CD14-positive monocyte (primary cell): Measurements from ENCODE around the gene BOD1. TPM values are rescaled to one million over a fixed set of nuclear protein-coding genes. Genes with fewer than 3 reads are reported as not detected.
A peak's percentile ranks its signal among the peaks of the same experiment; 100 is the strongest.

Experiments
- DNase-seq, 3 donors: peaks; one replicate each; pipeline ENCODE4 v3.0.0-alpha.2; 2011 to 2022
- H2AFZ ChIP-seq: 2 replicates; pipeline ENCODE4 v1.6.0; 2012; ENCODE audit warnings: mild to moderate bottlenecking, low read depth, low read length, inconsistent platforms; ENCODE audit not compliant: insufficient read depth, poor library complexity, severe bottlenecking
- H3K27ac ChIP-seq, 2 donors: 1 replicate in 1 of 2; 2 replicates in 1 of 2; pipeline ENCODE4 v1.5.1; 2012 to 2013; ENCODE audit warnings: low read length in 2 of 2, control low read depth in 1 of 2, inconsistent platforms in 1 of 2, low read depth in 1 of 2, mild to moderate bottlenecking in 1 of 2
- H3K27me3 ChIP-seq, 2 donors: one replicate each; pipeline versions ENCODE4 v1.6.0 to v1.6.1; 2011 to 2013; ENCODE audit warnings: low read length in 2 of 2; ENCODE audit not compliant: control insufficient read depth in 2 of 2, insufficient read depth in 2 of 2
- H3K36me3 ChIP-seq, 2 donors: replicated peaks in 1 of 2; 1 replicate in 1 of 2; 2 replicates in 1 of 2; pipeline versions ENCODE4 v1.5.1 to v1.6.1; 2012 to 2013; ENCODE audit warnings: low read length in 2 of 2, control low read depth in 1 of 2, inconsistent platforms in 1 of 2, mild to moderate bottlenecking in 1 of 2; ENCODE audit not compliant: insufficient read depth in 2 of 2, control insufficient read depth in 1 of 2
- H3K4me1 ChIP-seq, 2 donors: 1 replicate in 1 of 2; 2 replicates in 1 of 2; pipeline versions ENCODE4 v1.5.1 to v1.6.1; 2012 to 2013; ENCODE audit warnings: low read length in 2 of 2, control low read depth in 1 of 2, inconsistent platforms in 1 of 2, mild to moderate bottlenecking in 1 of 2, moderate library complexity in 1 of 2; ENCODE audit not compliant: insufficient read depth in 2 of 2, control insufficient read depth in 1 of 2
- H3K4me2 ChIP-seq: replicated peaks from 2 replicates; pipeline ENCODE3; 2012; ENCODE audit warnings: low read length, moderate library complexity, mild to moderate bottlenecking; ENCODE audit not compliant: poor library complexity, severe bottlenecking; ENCODE audit errors: extremely low read depth
- H3K4me3 ChIP-seq, 3 experiments: fragments of 200-600 bp in 1 of 3; sonication (generic) in 1 of 3; replicated peaks in 1 of 3; 1 replicate in 2 of 3; 2 replicates in 1 of 3; pipeline ENCODE4 v1.5.1; 2011 to 2013; ENCODE audit warnings: low read length in 3 of 3, mild to moderate bottlenecking in 3 of 3, control low read depth in 2 of 3, low read depth in 2 of 3, inconsistent platforms in 1 of 3, moderate library complexity in 1 of 3
- H3K79me2 ChIP-seq: 2 replicates; pipeline ENCODE4 v1.6.0; 2012; ENCODE audit warnings: mild to moderate bottlenecking, control low read depth, inconsistent platforms, low read length, moderate library complexity; ENCODE audit not compliant: insufficient read depth
- H3K9ac ChIP-seq: 2 replicates; pipeline ENCODE4 v1.6.0; 2017; ENCODE audit warnings: low read length, mild to moderate bottlenecking; ENCODE audit not compliant: insufficient read depth, poor library complexity, severe bottlenecking
- H3K9me3 ChIP-seq, 2 donors: replicated peaks in 1 of 2; 1 replicate in 1 of 2; 2 replicates in 1 of 2; pipeline versions ENCODE4 v1.5.1 to v1.6.1; 2012 to 2013; ENCODE audit warnings: low read length in 2 of 2, control low read depth in 1 of 2; ENCODE audit not compliant: control insufficient read depth in 1 of 2, insufficient read depth in 1 of 2
- H4K20me1 ChIP-seq: 2 replicates; pipeline ENCODE4 v1.6.0; 2012; ENCODE audit warnings: mild to moderate bottlenecking, low read length, control low read depth, moderate library complexity; ENCODE audit not compliant: insufficient read depth
- H3K27ac Mint-ChIP-seq, 7 donors: one replicate each; pipeline ENCODE4 v1.8.0; 2020; ENCODE audit warnings: mild to moderate bottlenecking in 7 of 7, mixed read lengths in 7 of 7, moderate library complexity in 6 of 7, inconsistent platforms in 2 of 7
- H3K27me3 Mint-ChIP-seq, 3 donors: one replicate each; pipeline ENCODE4 v1.8.0; 2021 to 2022; ENCODE audit warnings: low read depth in 3 of 3, mild to moderate bottlenecking in 3 of 3, mixed read lengths in 3 of 3, moderate library complexity in 3 of 3, inconsistent platforms in 1 of 3
- H3K36me3 Mint-ChIP-seq, 2 donors: one replicate each; pipeline ENCODE4 v1.8.0; 2020; ENCODE audit warnings: mixed read lengths in 2 of 2, inconsistent platforms in 1 of 2, mild to moderate bottlenecking in 1 of 2
- H3K4me1 Mint-ChIP-seq: one replicate; pipeline ENCODE4 v1.8.0; 2020; ENCODE audit warnings: mild to moderate bottlenecking, mixed read lengths
- H3K4me3 Mint-ChIP-seq, 2 donors: one replicate each; pipeline ENCODE4 v1.8.0; 2020; ENCODE audit warnings: mild to moderate bottlenecking in 2 of 2, mixed read lengths in 2 of 2, moderate library complexity in 1 of 2
- H3K9me3 Mint-ChIP-seq, 7 donors: one replicate each; pipeline ENCODE4 v1.8.0; 2020 to 2022; ENCODE audit warnings: mixed read lengths in 7 of 7, mild to moderate bottlenecking in 6 of 7, moderate library complexity in 6 of 7, inconsistent platforms in 2 of 7
- CTCF ChIP-seq: fragments of 200-600 bp; IDR thresholded peaks from one replicate; pipeline ENCODE4 v1.8.0; 2022; ENCODE audit warnings: antibody characterized with exemption, mild to moderate bottlenecking
- WGBS: methylation state at CpG from one replicate; pipeline ENCODE4 v1.1.5; 2013; ENCODE audit warnings: missing lambda C conversion rate; ENCODE audit not compliant: insufficient coverage; 5-methylcytosine and 5-hydroxymethylcytosine counted together
- intact Hi-C, 2 donors: fragments of 100-400 bp; cut with micrococcal nuclease; formaldehyde crosslinking; loops; one replicate each; pipeline versions ENCODE4 v1.15.0 to v1.15.1; 2023
- polyA plus RNA-seq, 3 donors: library from polyadenylated mRNA; depleted of rRNA in 1 of 3; unstranded in 2 of 3; stranded (reverse) in 1 of 3; fragments of 300-500 nt in 2 of 3; fragments of >200 nt in 1 of 3; fragmentation: Illumina TruSeq in 2 of 3; gene quantifications; 1 replicate in 2 of 3; 2 replicates in 1 of 3; pipeline ENCODE4 v1.2.3, GENCODE V29; 2012 to 2021

The BOD1 gene
- polyA plus RNA-seq, 3 donors, result 4.5 to 11.3 (median 5.8) TPM

GRCh38 chr5:173594061-173594460, 22.4 kb downstream of the BOD1 start:
- Mint-ChIP-seq H3K27me3 (peaks cover 0 to 9% (median 2%) of the 10 kb centered on the region in 3 donors), H3K9me3 (peaks cover 27 to 50% (median 43%) of the 10 kb centered on the region in 7 donors), H3K4me1 (no peaks in the 10 kb centered on the region), H3K4me3 (no peak overlapping the region), H3K36me3 (peaks cover 0 to 2% of the 10 kb centered on the region in 2 donors), H3K27ac (no peak overlapping the region)
- intact Hi-C loops, result no loop called here
- no peak overlapping the region for H2AFZ ChIP-seq
- H3K27me3 ChIP-seq, result no peaks in the 10 kb centered on the region
- no peaks in the 10 kb centered on the region for H3K79me2 ChIP-seq
- no peak overlapping the region for H3K4me2 ChIP-seq
- H3K4me3 ChIP-seq, result no peak overlapping the region
- TF ChIP-seq CTCF, result no peak
- 52% methylated on average over 2 of the region's 3 CpGs for WGBS
- no peak overlapping the region for H3K27ac ChIP-seq
- H3K4me1 ChIP-seq, result no peaks in the 10 kb centered on the region
- no peak overlapping the region for H3K9ac ChIP-seq
- DNase-seq, result no peak
- H3K9me3 ChIP-seq, result peaks cover 36 to 37% of the 10 kb centered on the region in 2 donors
- H4K20me1 ChIP-seq, result no peaks in the 10 kb centered on the region
- H3K36me3 ChIP-seq, result no peaks in the 10 kb centered on the region

- 80% methylated on average over 1 of the region's 2 CpGs for WGBS
- Mint-ChIP-seq H3K27ac (no peak overlapping the region), H3K27me3 (peaks cover 0 to 9% (median 3%) of the 10 kb centered on the region in 3 donors), H3K4me1 (no peaks in the 10 kb centered on the region), H3K9me3 (peaks cover 27 to 57% (median 45%) of the 10 kb centered on the region in 7 donors), H3K4me3 (no peak overlapping the region), H3K36me3 (no peaks in the 10 kb centered on the region)
- H3K36me3 ChIP-seq, result no peaks in the 10 kb centered on the region
- DNase-seq, result no peak
- H3K4me2 ChIP-seq, result no peak overlapping the region
- no peaks in the 10 kb centered on the region for H3K27me3 ChIP-seq
- TF ChIP-seq CTCF, result peak; percentile 55
- no peaks in the 10 kb centered on the region for H4K20me1 ChIP-seq
- no peak overlapping the region for H2AFZ ChIP-seq
- H3K27ac ChIP-seq, result no peak overlapping the region
- H3K9ac ChIP-seq, result no peak overlapping the region
- H3K4me3 ChIP-seq, result no peak overlapping the region
- H3K4me1 ChIP-seq, result no peaks in the 10 kb centered on the region
- H3K79me2 ChIP-seq, result no peaks in the 10 kb centered on the region
- peaks cover 38 to 39% of the 10 kb centered on the region in 2 donors for H3K9me3 ChIP-seq
- intact Hi-C loops, result no loop called here
These were observed 24.3 kb downstream of the BOD1 start for GRCh38 chr5:173592050-173592669.
